SK-MEL-5 (cell line): ENCODE results near the gene SAMD4A. TPM values are rescaled to one million over a fixed set of nuclear protein-coding genes. Genes with fewer than 3 reads are reported as not detected.

Experiments used
- DNase-seq: peaks from one replicate; pipeline ENCODE4 v3.0.0-alpha.2; 2016; ENCODE audit warnings: low read depth, low spot score
- in situ Hi-C: cut with HindIII; loops from 2 replicates; pipeline ENCODE4 v1.10.0; 2016; ENCODE audit warnings: low sequenced_read_pairs, high pct_unique_total_duplicates, low pct_unique_long_range_greater_than_20kb
- total RNA-seq: library from RNA; depleted of rRNA; stranded (reverse); fragments of >200 nt; shearing (Covaris generic); gene quantifications from 2 replicates; pipeline ENCODE4 v1.2.3, GENCODE V29; 2014

The SAMD4A gene
- total RNA-seq, 1 experiment from 2014 or later, result 16.2 TPM

DNA sequence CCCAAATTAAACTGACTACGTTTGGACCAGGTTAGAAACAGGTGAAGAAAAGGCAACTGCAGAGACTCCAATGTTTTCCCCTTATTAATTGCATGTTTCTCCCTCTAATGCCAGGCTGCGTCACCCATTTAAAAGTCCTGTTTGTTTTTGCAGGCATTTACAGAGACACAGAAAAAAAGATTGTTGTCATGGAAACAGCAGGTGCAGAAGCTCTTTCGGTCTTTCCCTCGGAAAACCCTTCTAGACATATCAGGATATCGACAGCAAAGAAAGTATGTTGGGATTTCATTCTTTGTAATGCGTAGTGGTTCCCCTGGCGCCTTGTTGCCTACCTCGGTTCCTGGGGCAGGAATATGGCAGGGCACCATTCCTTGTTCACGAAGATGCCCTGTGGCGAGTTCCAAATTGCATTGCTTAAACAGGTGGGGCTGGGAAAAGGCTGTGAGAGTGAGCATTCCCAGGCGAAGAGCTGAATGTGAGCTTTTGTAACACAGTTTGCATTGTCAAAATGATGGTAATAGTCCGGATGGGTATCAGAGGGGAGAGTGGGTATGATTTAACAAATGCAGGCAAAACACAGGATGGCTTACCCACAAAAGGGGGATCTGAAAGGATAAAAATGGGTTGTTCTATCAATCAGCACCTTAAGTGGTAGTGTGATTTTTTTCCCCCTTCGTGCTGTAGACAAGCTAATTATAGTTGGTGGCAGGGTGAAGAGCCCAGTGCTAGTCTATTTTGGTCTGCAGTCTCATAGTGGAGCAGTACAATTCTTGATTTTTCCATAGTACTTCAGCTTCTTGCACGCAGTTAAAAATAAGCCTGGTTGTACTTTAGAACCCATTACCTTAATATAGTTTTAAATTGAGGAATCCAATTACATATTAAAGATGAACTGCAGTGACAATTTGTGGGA lies 203.3 kb downstream of the SAMD4A start:
- in situ Hi-C loops, result no loop called here
- no peak for DNase-seq

GRCh38 chr14:54771411-54772027 lies 204.6 kb downstream of the SAMD4A start:
- DNase-seq, result no peak
- in situ Hi-C loops, result no loop called here

GRCh38 chr14:54772451-54772881 lies 205.5 kb downstream of the SAMD4A start:
- in situ Hi-C loops, result no loop called here
- DNase-seq, result no peak

DNA sequence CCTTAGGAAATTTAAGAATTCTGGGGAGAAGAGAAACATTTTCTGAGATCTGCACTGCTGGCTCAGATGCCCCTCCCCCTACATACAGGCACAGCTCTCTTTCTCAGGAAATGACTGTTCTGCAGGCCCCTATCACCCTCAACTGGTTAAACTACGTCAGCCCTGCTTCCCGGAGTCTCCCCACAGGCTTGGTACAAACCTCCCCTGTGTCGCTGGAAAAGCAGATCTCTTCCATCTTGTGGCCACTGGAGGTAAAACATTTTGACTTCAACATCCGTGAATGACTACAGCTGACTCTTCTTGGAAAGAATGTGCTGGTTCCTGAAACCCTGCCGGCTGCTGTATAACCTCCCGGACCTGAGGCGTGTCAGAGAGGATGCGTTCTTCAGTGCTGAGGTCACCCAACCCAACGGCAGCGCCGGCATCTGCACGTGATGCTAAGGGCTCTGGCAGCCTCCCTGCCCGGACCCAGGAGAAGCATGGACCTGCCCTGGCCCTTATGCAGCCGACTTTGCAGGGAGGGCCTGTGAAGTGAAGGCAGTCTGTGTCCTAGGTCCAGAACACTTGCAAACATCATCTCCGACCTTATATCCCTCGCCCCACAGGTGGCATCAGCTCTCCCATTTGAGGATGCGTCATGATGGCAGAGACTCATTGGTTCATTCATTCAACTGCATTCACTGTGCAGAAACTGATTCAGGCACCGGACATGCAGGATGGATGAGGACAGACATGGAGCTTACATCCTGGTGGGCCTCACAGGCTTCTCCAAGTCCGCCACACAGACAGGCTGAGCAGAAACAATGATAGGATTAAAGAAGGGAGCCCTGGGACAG lies 206.5 kb downstream of the SAMD4A start:
- in situ Hi-C loops, result no loop called here
- DNase-seq, result peak; percentile 96

GRCh38 chr14:54774824-54775223 lies 207.9 kb downstream of the SAMD4A start:
- in situ Hi-C loops, result no loop called here

DNA sequence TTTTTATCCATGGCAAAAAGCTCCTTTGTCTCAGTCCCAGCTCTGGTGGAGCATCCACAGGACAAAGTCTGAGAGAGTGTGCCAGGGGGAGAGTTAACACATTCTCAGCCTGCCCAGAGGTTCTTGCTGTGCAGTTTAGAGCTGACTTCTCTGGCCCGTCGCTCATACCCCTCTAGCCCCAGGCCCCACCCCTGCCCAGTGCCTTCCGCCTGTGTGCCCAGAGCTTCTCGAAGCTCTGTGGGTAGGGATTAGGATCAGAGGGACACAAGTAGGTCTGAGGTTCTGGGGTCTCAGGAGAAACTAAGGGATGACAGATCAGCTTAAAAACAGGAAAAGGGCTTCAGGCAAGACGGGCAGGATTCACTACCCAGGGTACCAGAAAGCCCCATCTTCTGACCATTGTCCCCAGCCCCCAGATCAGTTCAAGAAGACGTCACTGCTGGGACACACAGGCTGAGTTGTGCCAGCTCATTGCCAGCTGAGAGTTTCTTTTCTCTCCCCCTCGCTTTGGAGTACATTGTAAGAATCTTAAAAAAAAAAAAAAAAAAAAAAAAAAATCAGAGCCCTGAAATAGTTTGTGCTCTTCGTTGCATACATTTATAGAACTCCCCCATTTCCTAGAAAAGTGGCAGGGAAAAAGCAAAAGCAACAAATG lies 208.7 kb downstream of the SAMD4A start:
- DNase-seq, result no peak
- in situ Hi-C loops, result no loop called here

More at GRCh38 chr14:54774824-54775223, 207.9 kb downstream of the SAMD4A start:
- no peak for DNase-seq

DNA sequence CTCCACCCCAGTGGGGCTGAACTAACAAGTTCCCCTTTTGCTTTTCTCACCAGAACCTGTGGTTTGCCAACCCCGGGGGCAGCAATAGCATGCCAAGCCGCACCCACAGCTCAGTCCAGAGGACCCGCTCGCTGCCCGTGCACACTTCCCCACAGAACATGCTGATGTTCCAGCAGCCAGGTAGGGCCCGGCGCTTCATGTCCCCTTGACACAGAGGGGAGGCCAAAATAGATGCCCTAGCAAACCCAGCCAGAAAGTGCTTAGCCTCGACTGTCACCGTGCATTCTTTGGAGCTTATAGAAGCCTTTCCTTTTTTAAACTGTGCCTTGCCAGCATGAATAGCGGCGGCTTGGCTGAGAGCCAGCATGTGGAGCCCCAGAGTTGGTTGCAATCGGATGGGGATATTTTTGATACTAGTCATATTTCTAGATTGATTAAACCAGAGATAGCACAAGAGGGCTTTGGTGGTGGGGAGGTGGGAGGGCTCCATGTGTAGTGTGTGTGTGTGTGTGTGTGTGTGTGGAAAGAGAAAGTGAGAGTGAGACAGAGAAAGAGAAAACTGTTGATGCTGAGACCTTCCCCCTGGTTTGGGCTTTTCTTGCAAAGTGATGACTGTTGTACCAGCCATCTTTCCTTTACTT lies 209.6 kb downstream of the SAMD4A start:
- no peak for DNase-seq
- in situ Hi-C loops, result no loop called here

- no peak for DNase-seq
- in situ Hi-C loops, result no loop called here
Measured at GRCh38 chr14:54777395-54777794, 210.5 kb downstream of the SAMD4A start.

DNA sequence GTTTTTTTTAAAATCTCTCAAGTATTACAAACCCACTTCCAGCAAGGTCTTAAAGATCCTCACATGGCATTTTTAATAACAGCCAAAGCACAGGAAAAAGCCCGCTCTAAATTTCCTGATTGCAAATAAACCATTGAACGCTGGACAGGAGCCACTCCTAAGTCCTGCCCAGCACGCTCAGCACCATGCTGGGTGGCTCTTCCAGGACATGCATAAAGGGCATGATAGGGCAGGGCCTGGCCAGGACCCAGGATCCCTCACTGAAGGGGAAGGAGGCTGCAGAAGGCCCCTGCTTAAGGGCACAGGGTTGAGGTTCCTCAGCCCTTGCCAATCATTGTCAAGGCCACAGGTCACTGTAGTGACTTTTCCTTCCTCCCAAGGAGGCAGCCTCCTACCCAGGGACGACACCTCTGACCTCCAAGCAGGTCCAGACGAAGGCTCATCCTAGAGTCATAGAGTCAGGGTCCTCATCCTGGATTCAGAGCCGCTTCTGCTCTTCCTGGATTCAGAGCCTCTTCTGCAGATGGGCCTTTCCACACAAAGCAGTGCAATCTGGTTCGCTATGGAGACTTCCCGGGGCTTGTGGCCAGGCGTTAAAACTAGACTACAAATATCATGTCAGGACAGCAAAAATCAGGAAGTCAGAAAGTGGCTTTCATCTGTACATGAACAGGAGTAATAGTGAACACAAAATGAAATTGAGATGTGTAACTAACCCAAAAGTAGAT lies 211.9 kb downstream of the SAMD4A start:
- in situ Hi-C loops, result no loop called here
- DNase-seq, result no peak

DNA sequence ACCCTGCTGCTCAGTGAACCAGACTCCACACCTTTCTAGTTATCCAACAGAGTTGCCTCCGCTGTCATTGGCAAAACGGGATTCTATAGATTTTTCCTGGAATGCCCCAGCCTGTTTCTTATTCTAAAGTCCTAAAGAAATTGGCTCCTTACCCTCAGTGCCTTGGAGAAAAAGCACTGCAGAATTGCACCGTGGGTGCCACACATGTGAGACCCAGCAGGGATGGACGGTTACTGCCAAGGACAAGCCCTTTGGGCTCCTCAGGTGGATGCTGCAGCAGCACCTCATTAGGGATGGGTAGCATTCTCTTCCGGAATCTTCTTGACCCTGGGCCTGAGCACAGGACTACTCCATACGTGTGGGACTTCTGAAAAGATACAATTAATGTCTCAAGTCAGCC lies 214.2 kb downstream of the SAMD4A start:
- in situ Hi-C loops, result no loop called here
- no peak for DNase-seq

- in situ Hi-C loops, result no loop called here
- no peak for DNase-seq
Measured at GRCh38 chr14:54781961-54782750, 215.2 kb downstream of the SAMD4A start.

GRCh38 chr14:54782751-54783659 lies 216.1 kb downstream of the SAMD4A start:
- peak; percentile 17 for DNase-seq

DNA sequence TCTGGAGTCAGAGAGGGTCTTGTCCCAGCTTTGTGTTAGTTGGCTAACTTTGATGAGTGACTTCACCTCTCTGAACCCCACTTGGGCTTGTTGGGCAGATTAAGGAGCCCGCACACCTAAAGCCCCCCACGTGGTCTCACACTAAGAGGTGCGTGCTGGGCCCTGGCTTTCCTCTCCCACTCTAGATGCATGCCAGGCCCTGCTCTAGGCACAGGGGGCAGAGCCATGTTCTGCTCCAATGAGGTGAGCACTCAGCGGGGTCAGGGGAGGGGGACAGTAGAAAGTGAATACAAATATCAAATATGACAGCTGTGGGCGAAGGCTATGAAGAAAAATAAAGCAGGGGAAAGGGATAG lies 216.7 kb downstream of the SAMD4A start:
- in situ Hi-C loops, result no loop called here
- no peak for DNase-seq

More at GRCh38 chr14:54782751-54783659, 216.1 kb downstream of the SAMD4A start:
- in situ Hi-C loops, result no loop called here

DNA sequence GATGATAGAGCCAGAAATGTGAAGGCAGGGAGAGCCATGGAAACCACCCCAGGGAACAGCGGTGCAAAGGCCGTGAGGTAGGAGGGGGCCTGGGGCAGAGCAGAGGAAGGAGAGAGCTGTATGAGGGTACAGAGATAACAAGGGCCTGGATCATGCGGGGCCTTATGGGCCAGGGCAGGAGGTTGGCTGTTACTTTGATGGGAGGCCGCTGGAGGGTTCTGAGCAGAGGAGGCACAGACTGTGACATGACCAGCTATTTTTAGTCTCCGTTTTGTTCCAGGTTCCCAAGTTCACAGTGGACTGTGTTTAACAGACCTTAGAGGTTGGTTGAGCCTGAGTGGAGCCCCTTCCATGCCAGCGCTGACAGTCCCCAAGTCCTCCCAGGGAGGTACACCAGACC lies 217.1 kb downstream of the SAMD4A start:
- no peak for DNase-seq
- in situ Hi-C loops, result no loop called here

DNA sequence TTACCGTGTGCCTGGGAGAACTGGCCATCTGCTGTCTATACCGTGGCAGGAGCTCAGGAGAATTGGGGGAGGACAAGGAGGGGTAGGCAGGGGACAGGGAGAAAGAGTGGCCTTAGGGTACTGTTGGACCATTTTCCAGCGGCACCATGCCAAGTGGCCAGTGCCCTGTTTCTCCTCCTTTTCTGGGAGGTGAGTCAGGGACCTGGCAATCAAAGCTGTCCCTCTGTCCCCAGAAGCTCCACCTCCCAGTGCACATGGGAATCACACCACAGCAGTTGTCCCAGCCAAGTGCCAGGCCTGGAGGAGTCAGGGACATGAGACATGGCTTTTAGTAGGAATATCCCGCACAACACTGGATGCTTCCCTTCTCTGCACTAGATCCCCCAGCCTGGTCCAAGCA lies 217.7 kb downstream of the SAMD4A start:
- no peak for DNase-seq
- in situ Hi-C loops, result no loop called here
